ENCODE measurements around the gene PRDX6.
A peak's percentile ranks its signal among the peaks of the same experiment; 100 is the strongest.
"Not testable (repeated sequence)": the region's sequence is repeated elsewhere in the genome, so short reads cannot be mapped to it uniquely, and the experiment has no call there.

The PRDX6 gene

GRCh38 chr1:173502104-173502503 lies 25.0 kb downstream of the PRDX6 start:
- DNase-seq = no peak

- DNase-seq = no peak
Measured at GRCh38 chr1:173503391-173503790, 26.3 kb downstream of the PRDX6 start.

- no peak for DNase-seq
Measured at GRCh38 chr1:173504268-173504667, 27.1 kb downstream of the PRDX6 start.

- no peak for DNase-seq
Measured at GRCh38 chr1:173505391-173505790, 28.3 kb downstream of the PRDX6 start.

GRCh38 chr1:173506437-173506836 lies 29.3 kb downstream of the PRDX6 start:
- DNase-seq = no peak

GRCh38 chr1:173507205-173507846 lies 30.2 kb downstream of the PRDX6 start:
- peak in 1 of 2 experiments; percentile 25 for DNase-seq

GRCh38 chr1:173507847-173508209 lies 30.7 kb downstream of the PRDX6 start:
- DNase-seq = no peak

- DNase-seq = no peak
Measured at GRCh38 chr1:173508541-173508940, 31.4 kb downstream of the PRDX6 start.

GRCh38 chr1:173509797-173510196 lies 32.7 kb downstream of the PRDX6 start:
- no peak for DNase-seq

- DNase-seq = not testable (repeated sequence)
Measured at GRCh38 chr1:173514503-173514902, 37.4 kb downstream of the PRDX6 start.

- no peak for DNase-seq
Measured at GRCh38 chr1:173520799-173521198, 43.7 kb downstream of the PRDX6 start.

GRCh38 chr1:173523329-173523728 lies 46.2 kb downstream of the PRDX6 start:
- no peak for DNase-seq

- DNase-seq = no peak
Measured at GRCh38 chr1:173525926-173526325, 48.8 kb downstream of the PRDX6 start.

GRCh38 chr1:173527151-173527826 lies 50.2 kb downstream of the PRDX6 start:
- DNase-seq = no peak

GRCh38 chr1:173529106-173529505 lies 52.0 kb downstream of the PRDX6 start:
- DNase-seq = no peak

- DNase-seq = no peak
Measured at GRCh38 chr1:173530795-173531693, 53.9 kb downstream of the PRDX6 start.

GRCh38 chr1:173532237-173532636 lies 55.1 kb downstream of the PRDX6 start:
- no peak for DNase-seq

GRCh38 chr1:173536223-173536622 lies 59.1 kb downstream of the PRDX6 start:
- no peak for DNase-seq
